Natural killer cell (primary cell): Measurements from ENCODE around the gene QRICH1. TPM values are rescaled to one million over a fixed set of nuclear protein-coding genes. Genes with fewer than 3 reads are reported as not detected.

Source experiments
- ATAC-seq, 3 donors: fragments of 150-1000 bp in 2 of 3; fragments of 200-7000 bp in 1 of 3; cut with Tn5 transposase; 1 replicate in 1 of 3; 2 replicates in 2 of 3; pipeline ENCODE4 v1.10.0; 2021; ENCODE audit warnings: mild to moderate bottlenecking in 2 of 3, moderate library complexity in 2 of 3
- DNase-seq, 2 donors: peaks; one replicate each; pipeline versions ENCODE4 v3.0.0 to v3.0.0-alpha.2; 2013 to 2021; ENCODE audit warnings: mixed read lengths in 1 of 2
- H3K27ac ChIP-seq: one replicate; pipeline ENCODE4 v1.5.1; 2013; ENCODE audit warnings: mild to moderate bottlenecking, low read length
- H3K27me3 ChIP-seq: one replicate; pipeline ENCODE4 v1.6.1; 2013; ENCODE audit warnings: low read length; ENCODE audit not compliant: control insufficient read depth, insufficient read depth
- H3K36me3 ChIP-seq: one replicate; pipeline ENCODE4 v1.6.1; 2013; ENCODE audit warnings: low read length; ENCODE audit not compliant: control insufficient read depth, insufficient read depth
- H3K4me1 ChIP-seq: one replicate; pipeline ENCODE4 v1.6.1; 2013; ENCODE audit warnings: low read length; ENCODE audit not compliant: control insufficient read depth, insufficient read depth
- H3K4me3 ChIP-seq: one replicate; pipeline ENCODE4 v1.5.1; 2013; ENCODE audit warnings: low read length
- H3K9me3 ChIP-seq: one replicate; pipeline ENCODE4 v1.6.1; 2013; ENCODE audit warnings: low read length; ENCODE audit not compliant: control insufficient read depth, insufficient read depth
- H3K27ac Mint-ChIP-seq, 2 donors: one replicate each; pipeline ENCODE4 v1.8.0; 2022; ENCODE audit warnings: mild to moderate bottlenecking in 2 of 2, mixed read lengths in 2 of 2, moderate library complexity in 1 of 2
- H3K27me3 Mint-ChIP-seq, 2 donors: one replicate each; pipeline ENCODE4 v1.8.0; 2022; ENCODE audit warnings: low read depth in 2 of 2, mixed read lengths in 2 of 2
- H3K36me3 Mint-ChIP-seq: one replicate; pipeline ENCODE4 v1.8.0; 2022; ENCODE audit warnings: mixed read lengths
- H3K4me1 Mint-ChIP-seq, 2 donors: one replicate each; pipeline ENCODE4 v1.8.0; 2022; ENCODE audit warnings: mixed read lengths in 2 of 2
- H3K4me3 Mint-ChIP-seq: one replicate; pipeline ENCODE4 v1.8.0; 2022; ENCODE audit warnings: mild to moderate bottlenecking, moderate library complexity, mixed read lengths
- H3K9me3 Mint-ChIP-seq, 2 donors: one replicate each; pipeline ENCODE4 v1.8.0; 2022; ENCODE audit warnings: mixed read lengths in 2 of 2
- WGBS: methylation state at CpG from one replicate; pipeline ENCODE4 v1.1.7; 2013; ENCODE audit warnings: missing lambda C conversion rate; ENCODE audit not compliant: insufficient coverage; 5-methylcytosine and 5-hydroxymethylcytosine counted together
- intact Hi-C: fragments of 100-400 bp; cut with micrococcal nuclease; formaldehyde crosslinking; loops from one replicate; pipeline ENCODE4 v1.14.2; 2022
- total RNA-seq, 4 donors: library from RNA; stranded (reverse); fragments of 120-200 nt in 1 of 4; gene quantifications; one replicate each; pipeline versions ENCODE4 v1.2.3 to v1.2.4, GENCODE V29; 2013 to 2022
- TF ChIP-seq, protein P1 (sequence below): fragments of 200-600 bp; IDR thresholded peaks from one replicate; pipeline ENCODE4 v1.8.0; 2022; ENCODE audit warnings: antibody characterized with exemption

QRICH1 gene
- total RNA-seq, 3 donors from 2014 or later (not counting 1 experiment from before 2014, with no cell fraction given) = 220 to 230 (median 227) TPM

DNA sequence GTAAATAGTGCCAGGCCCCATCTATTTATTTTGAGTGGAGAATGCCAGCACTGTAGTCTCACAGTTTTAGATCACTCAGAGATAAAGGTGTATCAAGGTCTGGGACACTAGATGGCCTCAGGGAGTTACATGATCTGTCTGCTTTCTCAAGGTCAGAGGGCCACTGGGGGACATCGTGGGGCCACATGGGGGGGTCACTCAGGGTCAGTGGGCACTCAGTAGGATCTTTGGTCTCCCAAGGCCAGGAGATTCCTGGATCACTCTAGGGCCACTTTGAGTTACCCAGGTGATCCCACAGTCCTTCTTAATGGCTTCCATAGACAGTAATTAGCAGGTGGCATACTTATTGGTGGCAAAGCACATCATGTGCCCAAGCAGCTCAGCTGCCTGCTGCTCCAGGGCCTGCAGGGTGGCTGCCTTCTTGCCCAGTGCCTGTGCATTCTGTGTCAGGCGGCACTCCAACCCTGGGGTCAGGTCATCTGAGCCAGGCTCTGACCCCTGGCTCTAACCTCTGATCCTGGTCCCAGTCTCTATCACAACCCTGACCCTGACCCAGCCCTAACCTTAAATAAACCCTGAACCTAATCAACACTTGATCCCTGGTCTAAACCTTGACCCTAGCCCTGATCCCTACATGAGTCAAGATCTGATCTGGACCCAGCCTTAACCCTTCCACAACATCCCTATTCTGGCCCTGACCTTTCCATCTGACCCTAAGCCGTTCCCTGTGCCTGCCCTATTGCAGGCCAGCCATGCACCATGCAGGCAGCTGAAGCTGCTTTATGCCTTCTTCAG, 40.8 kb upstream of the QRICH1 start:
- Histone ChIP-seq H3K9me3 (no peaks in the 10 kb centered on the region), H3K4me1 (peaks cover 5% of the 10 kb centered on the region), H3K27ac (no peak overlapping the region), H3K4me3 (no peak overlapping the region), H3K27me3 (peaks cover 4% of the 10 kb centered on the region), H3K36me3 (no peaks in the 10 kb centered on the region)
- TF ChIP-seq, protein P1, sequence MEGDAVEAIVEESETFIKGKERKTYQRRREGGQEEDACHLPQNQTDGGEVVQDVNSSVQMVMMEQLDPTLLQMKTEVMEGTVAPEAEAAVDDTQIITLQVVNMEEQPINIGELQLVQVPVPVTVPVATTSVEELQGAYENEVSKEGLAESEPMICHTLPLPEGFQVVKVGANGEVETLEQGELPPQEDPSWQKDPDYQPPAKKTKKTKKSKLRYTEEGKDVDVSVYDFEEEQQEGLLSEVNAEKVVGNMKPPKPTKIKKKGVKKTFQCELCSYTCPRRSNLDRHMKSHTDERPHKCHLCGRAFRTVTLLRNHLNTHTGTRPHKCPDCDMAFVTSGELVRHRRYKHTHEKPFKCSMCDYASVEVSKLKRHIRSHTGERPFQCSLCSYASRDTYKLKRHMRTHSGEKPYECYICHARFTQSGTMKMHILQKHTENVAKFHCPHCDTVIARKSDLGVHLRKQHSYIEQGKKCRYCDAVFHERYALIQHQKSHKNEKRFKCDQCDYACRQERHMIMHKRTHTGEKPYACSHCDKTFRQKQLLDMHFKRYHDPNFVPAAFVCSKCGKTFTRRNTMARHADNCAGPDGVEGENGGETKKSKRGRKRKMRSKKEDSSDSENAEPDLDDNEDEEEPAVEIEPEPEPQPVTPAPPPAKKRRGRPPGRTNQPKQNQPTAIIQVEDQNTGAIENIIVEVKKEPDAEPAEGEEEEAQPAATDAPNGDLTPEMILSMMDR = no peak
- Mint-ChIP-seq H3K27ac (no peak overlapping the region), H3K4me1 (peaks cover 0 to 5% of the 10 kb centered on the region in 2 donors), H3K27me3 (peaks cover 6 to 20% of the 10 kb centered on the region in 2 donors), H3K36me3 (no peaks in the 10 kb centered on the region), H3K9me3 (no peaks in the 10 kb centered on the region), H3K4me3 (no peak overlapping the region)
- DNase-seq (no peak), ATAC-seq (no peak)
- WGBS = 70% methylated on average over 3 of the region's 3 CpGs
- intact Hi-C loops = no loop called here

DNA sequence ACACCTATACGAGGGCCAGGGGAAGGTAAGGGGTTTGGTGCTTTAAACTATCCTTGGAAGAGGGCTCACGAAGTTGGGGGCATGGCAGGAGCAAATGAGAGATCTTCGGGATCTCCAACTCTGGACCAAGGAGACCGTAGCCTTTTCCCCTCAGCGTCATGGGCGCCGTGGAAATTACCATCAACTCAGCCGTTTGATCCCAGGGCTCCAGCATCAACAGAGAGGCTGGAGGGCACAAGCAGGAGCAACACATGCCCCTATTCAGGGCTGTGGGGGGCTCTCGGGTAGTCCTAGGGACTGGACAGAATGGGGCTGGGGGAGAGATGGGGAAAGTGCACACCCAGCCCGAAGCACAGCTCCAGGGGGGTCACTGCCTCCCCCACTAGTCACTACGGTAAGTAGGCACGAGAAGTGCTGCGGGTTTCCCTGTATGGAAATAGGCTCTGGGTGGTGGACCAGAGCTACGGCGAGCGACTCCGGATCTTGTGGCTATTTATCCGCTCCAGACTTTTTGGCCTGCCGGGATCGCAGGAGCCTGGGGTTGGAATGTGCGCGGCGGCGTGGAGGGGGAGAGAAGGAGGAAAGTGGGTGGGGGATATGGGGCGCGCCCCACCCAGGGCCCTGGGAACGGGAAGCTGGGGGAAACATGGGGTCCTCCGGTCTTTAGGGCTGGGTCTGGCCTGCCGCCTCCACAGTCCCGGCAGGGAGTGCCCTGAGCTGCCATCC, 39.5 kb upstream of the QRICH1 start:
- intact Hi-C loops = no loop called here
- Histone ChIP-seq H3K4me3 (no peak overlapping the region), H3K4me1 (peaks cover 5% of the 10 kb centered on the region), H3K27ac (no peak overlapping the region), H3K9me3 (no peaks in the 10 kb centered on the region), H3K27me3 (peaks cover 4% of the 10 kb centered on the region), H3K36me3 (no peaks in the 10 kb centered on the region)
- ATAC-seq (no peak), DNase-seq (no peak)
- WGBS = 16% methylated on average over 29 of the region's 30 CpGs
- peaks cover 6 to 20% of the 10 kb centered on the region in 2 donors for H3K27me3 Mint-ChIP-seq
- H3K4me1 Mint-ChIP-seq = peaks cover 0 to 5% of the 10 kb centered on the region in 2 donors
- TF ChIP-seq, protein P1 = no peak
- no peaks in the 10 kb centered on the region for H3K36me3 Mint-ChIP-seq
- H3K4me3 Mint-ChIP-seq = no peak overlapping the region
- no peak overlapping the region for H3K27ac Mint-ChIP-seq
- no peaks in the 10 kb centered on the region for H3K9me3 Mint-ChIP-seq

DNA sequence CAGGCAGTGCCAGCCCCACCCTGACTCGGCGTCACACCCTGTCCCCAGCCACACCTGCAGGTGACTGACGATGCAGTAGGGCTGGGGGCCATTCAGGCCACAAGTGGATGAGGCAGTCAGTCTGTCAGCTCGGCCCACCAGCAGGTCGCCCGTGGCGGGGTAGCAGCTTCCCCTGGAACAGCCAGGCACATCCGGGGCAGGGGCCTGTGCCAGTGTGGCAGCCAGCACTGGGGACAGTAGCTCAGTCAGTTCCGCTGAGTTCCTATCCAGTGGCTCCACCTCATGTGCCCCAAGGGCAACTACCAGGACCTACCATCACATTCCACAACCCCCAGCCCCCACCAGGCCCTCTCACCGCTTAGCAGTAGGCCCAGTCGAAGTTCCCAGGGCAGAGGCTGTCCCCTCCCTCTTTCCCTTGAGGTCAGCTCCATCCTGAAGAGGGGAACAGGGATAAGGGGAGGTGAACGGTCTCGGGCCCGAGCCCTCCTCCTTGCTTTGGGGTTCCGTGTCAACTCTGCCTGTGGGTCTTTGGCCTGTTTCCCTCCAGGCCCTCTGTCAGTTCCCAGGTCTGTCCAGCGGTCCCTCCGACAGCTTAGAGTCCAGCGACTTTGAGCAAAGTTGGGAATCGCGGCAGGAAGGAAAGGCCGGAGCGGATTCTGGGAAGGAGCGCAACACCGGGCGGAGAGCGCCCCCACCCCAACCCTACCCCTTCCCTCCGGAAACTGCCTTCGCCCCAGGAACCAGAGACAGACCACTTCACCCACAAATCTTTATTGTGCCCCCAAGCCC, 38.8 kb upstream of the QRICH1 start, which contains the start of gene LAMB2:
Gene LAMB2, minus strand, starts transcription at position 614 of the 789 bp plus-strand sequence. Its CDS starts 183 bp downstream, at position 431.
- Histone ChIP-seq H3K27ac (no peak within 1 kb of the TSS), H3K4me1 (peaks cover 5% of the 10 kb centered on the region), H3K9me3 (no peaks in the 10 kb centered on the region), H3K4me3 (no peak within 1 kb of the TSS), H3K36me3 (no peaks in the 10 kb centered on the region), H3K27me3 (peaks cover 4% of the 10 kb centered on the region)
- ATAC-seq (no peak), DNase-seq (no peak)
- intact Hi-C loops = no loop called here
- H3K27me3 Mint-ChIP-seq = peaks cover 4 to 20% of the 10 kb centered on the region in 2 donors
- TF ChIP-seq, protein P1 = no peak
- H3K27ac Mint-ChIP-seq = no peak within 1 kb of the TSS
- peaks cover 0 to 5% of the 10 kb centered on the region in 2 donors for H3K4me1 Mint-ChIP-seq
- no peaks in the 10 kb centered on the region for H3K9me3 Mint-ChIP-seq
- 47% methylated on average over 26 of the region's 28 CpGs for WGBS
- H3K36me3 Mint-ChIP-seq = no peaks in the 10 kb centered on the region
- H3K4me3 Mint-ChIP-seq = no peak within 1 kb of the TSS
